HEK293T (cell line): ENCODE data around the gene MYO16.

Experiments
- CTCF ChIA-PET: fragments of 350-600 bp; formaldehyde crosslinking; extraction: SDS; loops from one replicate; lab custom pipeline; 2021; ENCODE audit warnings: antibody characterized with exemption, inconsistent platforms; lab: Yijun Ruan, JAX
- POLR2A ChIA-PET: fragments of 350-600 bp; formaldehyde crosslinking; extraction: SDS; loops from one replicate; lab custom pipeline; 2020; ENCODE audit warnings: antibody characterized with exemption, inconsistent platforms; lab: Yijun Ruan, JAX
- DNase-seq: peaks from one replicate; pipeline ENCODE4 v3.0.0; 2012; ENCODE audit warnings: mixed read lengths; ENCODE audit errors: extremely low spot score
- ARNT ChIP-seq: fragments of 450-650 bp; IDR thresholded peaks from 2 replicates; pipeline ENCODE4 v1.6.1; 2017; ENCODE audit warnings: mild to moderate bottlenecking
- BHLHE40 ChIP-seq: fragments of 450-650 bp; IDR thresholded peaks from 2 replicates; pipeline ENCODE4 v1.6.1; 2016; ENCODE audit warnings: mild to moderate bottlenecking, moderate library complexity, borderline replicate concordance
- CTBP1 ChIP-seq: fragments of 450-650 bp; IDR thresholded peaks from 2 replicates; pipeline ENCODE4 v1.6.1; 2016; ENCODE audit warnings: borderline replicate concordance
- ELF4 ChIP-seq: fragments of 450-650 bp; IDR thresholded peaks from 2 replicates; pipeline ENCODE4 v1.6.1; 2017; ENCODE audit warnings: antibody characterized with exemption
- FOXA1 ChIP-seq: fragments of 450-650 bp; IDR thresholded peaks from 2 replicates; pipeline ENCODE4 v1.6.1; 2016; ENCODE audit warnings: mild to moderate bottlenecking
- FOXK2 ChIP-seq: fragments of 450-650 bp; IDR thresholded peaks from 2 replicates; pipeline ENCODE4 v1.6.1; 2016; ENCODE audit warnings: mild to moderate bottlenecking
- FOXM1 ChIP-seq: fragments of 450-650 bp; IDR thresholded peaks from 2 replicates; pipeline ENCODE4 v1.6.1; 2017; ENCODE audit warnings: mild to moderate bottlenecking, borderline replicate concordance
- HDGF ChIP-seq: fragments of 450-650 bp; IDR thresholded peaks from 2 replicates; pipeline ENCODE4 v1.6.1; 2017; ENCODE audit warnings: antibody characterized with exemption, borderline replicate concordance
- L3MBTL2 ChIP-seq: fragments of 450-650 bp; conservative IDR thresholded peaks from 2 replicates; pipeline ENCODE4 v1.6.1; 2016; ENCODE audit warnings: mild to moderate bottlenecking
- LEF1 ChIP-seq: fragments of 450-650 bp; IDR thresholded peaks from 2 replicates; pipeline ENCODE4 v1.6.1; 2017; ENCODE audit warnings: mild to moderate bottlenecking, borderline replicate concordance
- NFRKB ChIP-seq: fragments of 450-650 bp; IDR thresholded peaks from 2 replicates; pipeline ENCODE4 v1.6.1; 2016; ENCODE audit warnings: mild to moderate bottlenecking, moderate library complexity
- SP1 ChIP-seq: fragments of 450-650 bp; IDR thresholded peaks from 2 replicates; pipeline ENCODE4 v1.6.1; 2017
- SUZ12 ChIP-seq: fragments of 450-650 bp; IDR thresholded peaks from 2 replicates; pipeline ENCODE4 v1.6.1; 2016; ENCODE audit warnings: mild to moderate bottlenecking
- TARDBP ChIP-seq: fragments of 450-650 bp; IDR thresholded peaks from 2 replicates; pipeline ENCODE4 v1.6.1; 2016
- ZNF384 ChIP-seq: fragments of 450-650 bp; IDR thresholded peaks from 2 replicates; pipeline ENCODE4 v1.6.1; 2016
- TF ChIP-seq, protein P1 (sequence below): fragments of 450-650 bp; IDR thresholded peaks from 2 replicates; pipeline ENCODE4 v1.6.1; 2016

MYO16 gene

DNA sequence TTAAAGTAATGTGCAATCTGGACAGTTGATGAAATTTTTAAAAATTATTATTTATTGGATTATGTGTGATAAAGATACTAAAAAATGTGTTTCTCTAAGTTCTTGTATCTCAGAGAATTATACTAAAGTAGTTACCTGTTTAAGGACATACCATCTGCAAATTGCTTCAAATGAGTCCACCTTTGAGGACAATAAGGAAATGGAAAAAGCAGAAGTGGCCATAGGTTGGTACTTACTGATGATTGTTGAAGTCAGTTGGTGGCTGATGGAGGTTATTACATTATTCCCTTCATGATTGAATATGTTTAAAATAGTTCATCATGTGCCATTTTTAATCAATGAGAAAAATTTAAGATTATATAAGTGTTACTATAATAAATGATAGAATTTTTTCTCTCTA lies 367.0 kb downstream of the MYO16 start:
- CTCF ChIA-PET: no interaction called here
- POLR2A ChIA-PET: no interaction called here
- DNase-seq: no peak
- TF ChIP-seq FOXK2 (no peak), ELF4 (no peak), SUZ12 (no peak)

DNA sequence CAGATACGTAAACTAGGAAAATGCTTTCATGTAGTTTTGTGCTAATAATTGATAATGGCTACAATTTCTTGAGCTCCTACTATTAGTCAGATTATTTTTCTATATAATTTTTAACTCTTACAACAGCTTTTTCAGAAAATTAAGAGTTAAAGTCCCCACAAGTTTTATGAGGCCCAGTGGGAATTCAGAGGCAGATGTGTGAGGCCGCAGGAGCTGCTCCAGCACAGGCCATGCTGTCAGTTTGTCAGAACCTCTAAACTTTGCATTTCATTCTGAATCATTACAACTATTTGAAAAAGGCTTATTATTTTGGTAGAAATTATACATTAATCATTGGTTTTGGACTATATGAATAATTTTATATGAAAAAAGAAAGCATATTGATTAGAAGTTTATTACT lies 370.8 kb downstream of the MYO16 start:
- ChIA-PET CTCF (no interaction called here), POLR2A (no interaction called here)
- DNase-seq: no peak
- TF ChIP-seq ELF4: no peak
- no peak for TF ChIP-seq L3MBTL2
- TF ChIP-seq, protein P1, sequence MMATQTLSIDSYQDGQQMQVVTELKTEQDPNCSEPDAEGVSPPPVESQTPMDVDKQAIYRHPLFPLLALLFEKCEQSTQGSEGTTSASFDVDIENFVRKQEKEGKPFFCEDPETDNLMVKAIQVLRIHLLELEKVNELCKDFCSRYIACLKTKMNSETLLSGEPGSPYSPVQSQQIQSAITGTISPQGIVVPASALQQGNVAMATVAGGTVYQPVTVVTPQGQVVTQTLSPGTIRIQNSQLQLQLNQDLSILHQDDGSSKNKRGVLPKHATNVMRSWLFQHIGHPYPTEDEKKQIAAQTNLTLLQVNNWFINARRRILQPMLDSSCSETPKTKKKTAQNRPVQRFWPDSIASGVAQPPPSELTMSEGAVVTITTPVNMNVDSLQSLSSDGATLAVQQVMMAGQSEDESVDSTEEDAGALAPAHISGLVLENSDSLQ: no peak
- TF ChIP-seq NFRKB: no peak
- TF ChIP-seq FOXA1: no peak
- no peak for TF ChIP-seq SUZ12
- TF ChIP-seq ARNT: no peak
- no peak for TF ChIP-seq HDGF
- no peak for TF ChIP-seq ZNF384
- no peak for TF ChIP-seq TARDBP
- TF ChIP-seq FOXK2: no peak
- no peak for TF ChIP-seq LEF1
- TF ChIP-seq CTBP1: no peak
- no peak for TF ChIP-seq SP1
- no peak for TF ChIP-seq FOXM1
- TF ChIP-seq BHLHE40: no peak

DNA sequence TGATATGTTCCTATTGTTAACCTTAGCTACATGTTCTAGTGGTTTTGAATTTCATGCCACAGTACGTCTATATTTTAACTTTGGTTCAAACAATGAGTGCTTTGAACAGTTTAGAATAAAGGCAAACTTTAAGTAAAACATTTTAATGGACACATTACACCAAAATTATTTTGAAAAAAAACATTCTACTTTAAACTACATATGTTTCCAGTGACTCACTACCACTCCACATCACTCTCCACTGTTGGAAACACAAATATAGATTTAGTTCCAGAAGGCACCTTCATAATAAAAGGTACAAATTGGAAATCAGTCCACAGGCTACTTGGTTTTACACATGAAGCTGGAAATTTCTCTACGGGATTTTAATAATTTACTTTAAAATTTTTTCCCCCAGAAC lies 373.5 kb downstream of the MYO16 start:
- CTCF ChIA-PET: no interaction called here
- no peak for TF ChIP-seq ARNT
- no peak for TF ChIP-seq BHLHE40
- no peak for TF ChIP-seq HDGF
- TF ChIP-seq TARDBP: no peak
- no peak for TF ChIP-seq FOXK2
- TF ChIP-seq FOXA1: no peak
- no peak for TF ChIP-seq FOXM1
- no peak for TF ChIP-seq NFRKB
- no peak for TF ChIP-seq SP1
- no peak for TF ChIP-seq L3MBTL2
- no peak for TF ChIP-seq SUZ12
- no peak for TF ChIP-seq LEF1
- no peak for TF ChIP-seq ZNF384
- no peak for TF ChIP-seq ELF4
- no peak for TF ChIP-seq CTBP1
- POLR2A ChIA-PET: no interaction called here

DNA sequence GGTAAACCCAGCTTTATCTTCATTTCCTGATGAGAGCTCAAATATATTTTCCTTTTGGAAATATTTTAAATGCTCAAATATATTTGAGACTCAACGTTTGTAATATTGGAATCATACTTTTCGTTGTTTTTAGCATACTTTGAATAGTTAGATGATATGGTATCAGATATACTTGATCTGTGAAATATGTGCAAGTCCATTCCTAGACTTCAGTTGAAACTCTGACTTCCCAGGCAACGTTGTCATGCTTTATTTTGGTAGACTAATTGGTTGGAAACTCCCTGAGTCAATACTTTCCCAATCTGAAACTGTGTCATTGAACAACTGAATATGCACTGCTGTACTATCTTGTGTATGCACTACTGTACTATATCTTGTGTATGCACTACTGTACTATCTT lies 378.5 kb downstream of the MYO16 start:
- CTCF ChIA-PET: no interaction called here
- POLR2A ChIA-PET: no interaction called here
- DNase-seq: no peak

More for the DNA sequence above, 373.5 kb downstream of the MYO16 start:
- DNase-seq: no peak

DNA sequence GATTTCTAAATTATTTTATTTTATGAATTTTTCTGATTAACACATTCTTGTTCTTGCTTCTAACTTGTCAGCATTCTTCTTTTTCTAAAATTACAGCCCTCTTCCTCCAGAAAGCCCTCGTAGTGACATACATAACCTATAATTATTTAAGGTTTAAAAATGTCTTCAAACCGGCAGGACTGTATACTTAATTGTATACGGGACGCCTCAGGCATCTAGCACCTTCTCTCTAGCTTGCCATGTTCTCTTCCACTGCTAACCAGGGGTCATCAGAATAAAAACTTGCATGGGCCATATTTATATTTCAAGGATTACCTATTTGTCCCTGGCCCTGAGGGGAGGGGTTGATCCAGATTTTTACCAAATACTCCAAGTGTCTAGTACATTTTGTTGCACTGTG lies 380.3 kb downstream of the MYO16 start:
- CTCF ChIA-PET: no interaction called here
- no peak for DNase-seq
- POLR2A ChIA-PET: no interaction called here
- TF ChIP-seq HDGF: no peak
- TF ChIP-seq FOXM1: no peak
- no peak for TF ChIP-seq SP1
- no peak for TF ChIP-seq ZNF384
- TF ChIP-seq FOXK2: no peak
- TF ChIP-seq CTBP1: no peak
- TF ChIP-seq FOXA1: no peak
- TF ChIP-seq L3MBTL2: no peak
- no peak for TF ChIP-seq LEF1
- no peak for TF ChIP-seq BHLHE40
- TF ChIP-seq ELF4: no peak

More for the DNA sequence above, 378.5 kb downstream of the MYO16 start:
- no peak for TF ChIP-seq FOXA1
- TF ChIP-seq SP1: no peak
- TF ChIP-seq ZNF384: no peak
- TF ChIP-seq ARNT: no peak
- no peak for TF ChIP-seq NFRKB
- TF ChIP-seq, protein P1: no peak
- TF ChIP-seq LEF1: no peak
- TF ChIP-seq ELF4: no peak
- no peak for TF ChIP-seq HDGF
- TF ChIP-seq FOXM1: no peak
- TF ChIP-seq FOXK2: no peak
- no peak for TF ChIP-seq L3MBTL2
- TF ChIP-seq TARDBP: no peak
- TF ChIP-seq CTBP1: no peak
- TF ChIP-seq BHLHE40: no peak
- no peak for TF ChIP-seq SUZ12

DNA sequence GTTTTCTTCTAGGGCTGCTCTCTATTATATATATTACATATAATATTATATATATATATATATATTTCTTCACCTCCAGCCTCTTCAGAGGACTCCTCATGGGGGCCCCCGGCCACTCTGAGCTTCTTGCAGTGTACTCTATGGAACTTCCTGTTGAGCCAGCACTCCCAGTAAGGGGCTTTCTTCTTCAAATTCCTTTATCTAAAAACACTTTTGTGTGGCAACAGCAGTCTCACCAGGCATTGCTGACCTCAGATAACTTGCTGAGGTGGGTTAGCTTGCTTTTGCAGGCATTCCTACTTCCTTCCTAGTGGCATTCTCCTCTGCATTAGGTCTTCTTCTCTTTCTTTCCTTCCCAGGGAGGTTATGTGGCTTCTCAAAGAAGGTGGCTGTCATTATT lies 381.5 kb downstream of the MYO16 start:
- CTCF ChIA-PET: no interaction called here
- DNase-seq: no peak
- POLR2A ChIA-PET: no interaction called here

More for the DNA sequence above, 381.5 kb downstream of the MYO16 start:
- TF ChIP-seq, protein P1: no peak
- TF ChIP-seq TARDBP (no peak), FOXM1 (no peak), FOXK2 (no peak), LEF1 (no peak), FOXA1 (no peak), L3MBTL2 (no peak), HDGF (no peak), ZNF384 (no peak), CTBP1 (no peak), ARNT (no peak), NFRKB (no peak), SP1 (no peak), SUZ12 (no peak), BHLHE40 (no peak), ELF4 (no peak)
